Activated CD4-positive, alpha-beta memory T cell treated with anti-CD3 and anti-CD28 coated beads, Interleukin-2, amount 10 ng/mL, durations not matched to agents 7 days and 5 days (primary cell): ENCODE results near the gene SLC38A9. TPM values are rescaled to one million over a fixed set of nuclear protein-coding genes. Genes with fewer than 3 reads are reported as not detected.

Source experiments
- CTCF ChIA-PET: fragments of 350-600 bp; sonication (Branson Sonifier 250); formaldehyde crosslinking; loops from one replicate; lab custom pipeline; 2021; ENCODE audit warnings: antibody characterized with exemption, inconsistent platforms; lab: Charles Lee
- POLR2A ChIA-PET: fragments of 350-600 bp; sonication (Branson Sonifier 250); formaldehyde crosslinking; loops from one replicate; lab custom pipeline; 2021; ENCODE audit warnings: antibody characterized with exemption; lab: Charles Lee
- DNase-seq: peaks from one replicate; pipeline ENCODE4 v3.0.0-alpha.2; 2020
- H3K27ac Mint-ChIP-seq: one replicate; pipeline ENCODE4 v1.8.0; 2021; ENCODE audit warnings: mild to moderate bottlenecking, mixed read lengths
- H3K27me3 Mint-ChIP-seq: one replicate; pipeline ENCODE4 v1.8.0; 2021; ENCODE audit warnings: mixed read lengths
- H3K36me3 Mint-ChIP-seq: one replicate; pipeline ENCODE4 v1.8.0; 2021; ENCODE audit warnings: low read depth, mixed read lengths
- H3K4me1 Mint-ChIP-seq: one replicate; pipeline ENCODE4 v1.8.0; 2021; ENCODE audit warnings: mixed read lengths
- H3K4me3 Mint-ChIP-seq: one replicate; pipeline ENCODE4 v1.8.0; 2021; ENCODE audit warnings: mild to moderate bottlenecking, mixed read lengths
- H3K9me3 Mint-ChIP-seq: one replicate; pipeline ENCODE4 v1.8.0; 2021; ENCODE audit warnings: mixed read lengths
- total RNA-seq, 2 experiments: library from RNA; stranded (reverse); gene quantifications; one replicate each; pipeline ENCODE4 v1.2.3, GENCODE V29; 2021

The SLC38A9 gene
- total RNA-seq, 2 experiments from 2014 or later: 23.7 to 24.3 TPM

- no peaks in the 10 kb centered on the region for H3K36me3 Mint-ChIP-seq
- CTCF ChIA-PET: no interaction called here
- H3K27ac Mint-ChIP-seq: no peak overlapping the region
- no peak for DNase-seq
- H3K4me1 Mint-ChIP-seq: peaks cover 24% of the 10 kb centered on the region
- POLR2A ChIA-PET: interaction anchor here (0.6 kb wide), 1 partner anchor 42 kb away, joined by 3 read pairs; no protein-coding TSS in a partner anchor
- peaks cover 5% of the 10 kb centered on the region for H3K9me3 Mint-ChIP-seq
- peaks cover 3% of the 10 kb centered on the region for H3K27me3 Mint-ChIP-seq
- no peak overlapping the region for H3K4me3 Mint-ChIP-seq
These were observed 114.8 kb downstream of the SLC38A9 start for GRCh38 chr5:55597014-55597981.

DNA sequence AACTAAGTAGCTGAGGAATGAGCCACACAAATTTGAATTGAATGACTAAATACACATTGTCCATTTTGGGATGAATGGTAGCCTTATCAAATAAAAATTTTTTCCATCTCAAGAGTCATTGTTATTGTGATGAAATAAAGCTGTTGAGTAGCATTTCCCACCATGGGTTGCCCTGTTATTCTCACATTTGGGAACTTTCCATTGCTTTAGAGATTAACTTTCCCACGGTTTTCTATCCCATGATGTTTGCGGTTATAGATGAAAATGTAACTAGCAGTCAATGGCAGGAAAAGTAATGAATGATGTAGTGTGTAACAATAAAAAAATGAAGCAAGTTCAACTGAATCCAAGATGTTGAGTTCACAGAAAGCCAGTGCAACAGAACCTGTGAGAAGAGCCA lies 117.5 kb downstream of the SLC38A9 start:
- no peak for DNase-seq
- Mint-ChIP-seq H3K9me3 (peaks cover 5% of the 10 kb centered on the region), H3K27ac (no peak overlapping the region), H3K4me1 (peaks cover 20% of the 10 kb centered on the region), H3K36me3 (peaks cover 6% of the 10 kb centered on the region), H3K27me3 (peaks cover 6% of the 10 kb centered on the region), H3K4me3 (no peak overlapping the region)
- ChIA-PET CTCF (no interaction called here), POLR2A (no interaction called here)

DNA sequence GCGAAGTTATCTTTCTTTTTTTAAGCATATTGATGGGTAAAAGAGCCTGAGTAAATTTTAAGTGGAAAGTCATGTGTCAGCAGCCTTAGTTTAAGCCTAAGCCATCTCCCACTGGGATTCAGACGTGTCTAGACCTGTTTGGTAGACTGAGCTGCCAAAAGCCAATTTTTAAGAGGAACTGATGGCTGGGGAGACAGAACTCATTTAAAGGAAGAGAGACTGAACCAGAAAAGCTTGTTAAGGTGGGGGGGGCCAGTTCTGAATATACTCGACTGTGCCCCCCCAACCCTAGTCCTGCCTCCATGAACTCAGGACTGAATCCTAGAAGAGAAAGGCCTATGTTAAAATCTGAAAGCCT lies 119.0 kb downstream of the SLC38A9 start:
- H3K4me1 Mint-ChIP-seq: peaks cover 20% of the 10 kb centered on the region
- ChIA-PET POLR2A (no interaction called here), CTCF (interaction anchor here (0.7 kb wide), 1 partner anchor 32 kb away, joined by 4 read pairs; no protein-coding TSS in a partner anchor)
- DNase-seq: no peak
- H3K9me3 Mint-ChIP-seq: peaks cover 8% of the 10 kb centered on the region
- peaks cover 6% of the 10 kb centered on the region for H3K36me3 Mint-ChIP-seq
- H3K27me3 Mint-ChIP-seq: peaks cover 9% of the 10 kb centered on the region
- no peak overlapping the region for H3K4me3 Mint-ChIP-seq
- H3K27ac Mint-ChIP-seq: no peak overlapping the region

GRCh38 chr5:55592388-55593114 lies 119.6 kb downstream of the SLC38A9 start:
- DNase-seq: no peak
- ChIA-PET CTCF (no interaction called here), POLR2A (no interaction called here)
- peaks cover 20% of the 10 kb centered on the region for H3K4me1 Mint-ChIP-seq
- no peak overlapping the region for H3K4me3 Mint-ChIP-seq
- H3K27me3 Mint-ChIP-seq: peaks cover 9% of the 10 kb centered on the region
- H3K9me3 Mint-ChIP-seq: peaks cover 8% of the 10 kb centered on the region
- H3K27ac Mint-ChIP-seq: no peak overlapping the region
- peaks cover 6% of the 10 kb centered on the region for H3K36me3 Mint-ChIP-seq

DNA sequence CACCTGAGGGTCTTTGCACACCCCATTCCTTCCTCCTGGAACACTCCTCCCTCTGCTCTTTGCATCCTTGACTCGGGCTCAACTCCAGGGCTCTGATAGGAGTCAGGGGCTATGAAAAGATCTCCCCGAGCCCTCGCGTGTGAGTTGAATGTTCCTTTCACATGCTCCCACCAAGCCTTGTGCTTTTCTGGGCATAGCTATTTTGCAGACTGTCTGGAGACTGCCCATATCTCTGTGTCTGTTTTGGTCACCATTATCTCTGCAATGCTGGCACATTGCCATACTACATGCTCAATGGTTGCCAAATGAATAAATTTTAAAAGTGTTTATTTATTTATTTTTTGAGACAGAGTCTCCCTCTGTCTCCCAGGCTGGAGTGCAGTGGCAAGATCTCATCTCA lies 120.4 kb downstream of the SLC38A9 start:
- Mint-ChIP-seq H3K4me1 (peaks cover 20% of the 10 kb centered on the region), H3K36me3 (peaks cover 6% of the 10 kb centered on the region), H3K4me3 (no peak overlapping the region), H3K9me3 (peaks cover 8% of the 10 kb centered on the region), H3K27ac (no peak overlapping the region), H3K27me3 (peaks cover 9% of the 10 kb centered on the region)
- ChIA-PET CTCF (no interaction called here), POLR2A (no interaction called here)
- DNase-seq: no peak

DNA sequence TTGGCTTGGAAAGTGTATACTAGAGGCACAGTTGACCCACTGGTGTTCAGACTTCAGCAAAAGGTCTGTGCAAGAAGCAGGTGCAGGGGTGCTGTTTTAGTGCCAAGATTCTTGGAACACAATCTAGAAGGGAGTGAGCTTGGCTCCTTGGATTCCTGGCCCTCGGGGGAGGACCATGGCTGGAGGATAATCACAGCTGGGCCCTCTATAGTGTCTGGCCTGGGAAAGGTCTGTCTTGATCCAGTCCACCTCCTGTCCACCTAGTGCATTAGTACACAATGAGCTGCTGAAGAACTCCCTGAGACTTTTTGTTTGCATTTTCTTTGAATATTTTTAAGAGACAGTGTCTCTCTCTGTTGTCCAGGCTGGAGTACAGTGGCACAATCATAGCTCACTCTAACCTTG lies 126.9 kb downstream of the SLC38A9 start:
- Mint-ChIP-seq H3K27ac (no peak overlapping the region), H3K4me3 (no peak overlapping the region), H3K27me3 (peaks cover 2% of the 10 kb centered on the region), H3K4me1 (peaks cover 12% of the 10 kb centered on the region), H3K36me3 (peaks cover 2% of the 10 kb centered on the region), H3K9me3 (peaks cover 3% of the 10 kb centered on the region)
- ChIA-PET POLR2A (no interaction called here), CTCF (no interaction called here)
- DNase-seq: no peak

- no peak for DNase-seq
- H3K36me3 Mint-ChIP-seq: no peaks in the 10 kb centered on the region
- peaks cover 3% of the 10 kb centered on the region for H3K9me3 Mint-ChIP-seq
- no peak overlapping the region for H3K4me3 Mint-ChIP-seq
- POLR2A ChIA-PET: no interaction called here
- H3K27me3 Mint-ChIP-seq: peaks cover 2% of the 10 kb centered on the region
- peaks cover 10% of the 10 kb centered on the region for H3K4me1 Mint-ChIP-seq
- CTCF ChIA-PET: no interaction called here
- no peak overlapping the region for H3K27ac Mint-ChIP-seq
These were observed 127.5 kb downstream of the SLC38A9 start for GRCh38 chr5:55584398-55585205.

- Mint-ChIP-seq H3K36me3 (no peaks in the 10 kb centered on the region), H3K4me1 (peaks cover 12% of the 10 kb centered on the region), H3K9me3 (no peaks in the 10 kb centered on the region), H3K27me3 (peaks cover 2% of the 10 kb centered on the region), H3K4me3 (no peak overlapping the region), H3K27ac (no peak overlapping the region)
- CTCF ChIA-PET: no interaction called here
- DNase-seq: no peak
- POLR2A ChIA-PET: no interaction called here
These were observed 128.5 kb downstream of the SLC38A9 start for GRCh38 chr5:55583578-55583977.

DNA sequence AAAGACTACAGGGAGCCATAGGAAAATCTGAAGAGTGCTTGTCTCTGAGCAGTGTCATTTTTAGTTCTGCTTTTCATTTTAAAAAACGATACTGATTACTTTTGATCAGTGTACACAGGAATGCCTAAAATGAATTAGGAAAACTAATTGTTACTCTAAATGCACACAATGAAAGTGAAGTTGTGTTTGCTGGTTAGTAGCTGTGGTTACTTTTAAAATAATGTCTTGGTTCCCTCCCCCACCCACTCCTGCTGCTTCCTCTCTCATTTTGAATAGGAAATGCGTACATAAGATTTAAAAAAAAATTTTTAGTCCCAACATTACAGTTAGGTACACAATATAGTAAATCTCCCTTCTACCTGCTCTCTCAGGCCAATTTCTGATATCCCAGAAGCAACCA lies 129.9 kb downstream of the SLC38A9 start:
- ChIA-PET POLR2A (no interaction called here), CTCF (interaction anchor here (0.6 kb wide), 1 partner anchor 19 kb away, joined by 3 read pairs; no protein-coding TSS in a partner anchor)
- Mint-ChIP-seq H3K36me3 (no peaks in the 10 kb centered on the region), H3K9me3 (no peaks in the 10 kb centered on the region), H3K4me1 (peaks cover 22% of the 10 kb centered on the region), H3K27ac (no peak overlapping the region), H3K27me3 (peaks cover 4% of the 10 kb centered on the region), H3K4me3 (no peak overlapping the region)
- no peak for DNase-seq

DNA sequence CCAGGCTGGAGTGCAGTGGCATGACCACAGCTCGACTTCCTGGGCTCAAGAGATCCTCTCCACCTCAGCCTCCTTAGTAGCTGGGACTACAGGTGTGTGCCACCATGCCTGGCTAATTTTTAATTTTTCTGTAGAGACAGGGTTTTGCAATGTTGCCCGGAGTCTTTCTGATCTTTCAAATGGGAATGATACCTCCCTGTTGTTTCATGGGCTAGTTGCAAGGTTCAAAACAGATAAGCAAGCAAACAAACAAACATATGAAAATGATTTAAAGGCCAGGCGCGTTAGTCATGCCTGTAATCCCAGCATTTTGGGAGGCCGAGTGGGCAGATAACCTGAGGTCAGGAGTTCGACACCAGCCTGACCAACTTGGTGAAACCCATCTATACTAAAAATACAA lies 132.1 kb downstream of the SLC38A9 start:
- H3K36me3 Mint-ChIP-seq: no peaks in the 10 kb centered on the region
- no peak overlapping the region for H3K4me3 Mint-ChIP-seq
- DNase-seq: no peak
- H3K27me3 Mint-ChIP-seq: peaks cover 4% of the 10 kb centered on the region
- no peaks in the 10 kb centered on the region for H3K9me3 Mint-ChIP-seq
- H3K27ac Mint-ChIP-seq: no peak overlapping the region
- ChIA-PET POLR2A (no interaction called here), CTCF (no interaction called here)
- H3K4me1 Mint-ChIP-seq: peaks cover 32% of the 10 kb centered on the region

- H3K27me3 Mint-ChIP-seq: peaks cover 4% of the 10 kb centered on the region
- no peak for DNase-seq
- H3K36me3 Mint-ChIP-seq: no peaks in the 10 kb centered on the region
- no peak overlapping the region for H3K27ac Mint-ChIP-seq
- ChIA-PET POLR2A (no interaction called here), CTCF (interaction anchor here (0.6 kb wide), 2 partner anchors 237 to 1275 kb away, joined by 3 read pairs; no protein-coding TSS in a partner anchor)
- H3K4me3 Mint-ChIP-seq: no peak overlapping the region
- peaks cover 32% of the 10 kb centered on the region for H3K4me1 Mint-ChIP-seq
- H3K9me3 Mint-ChIP-seq: no peaks in the 10 kb centered on the region
These were observed 133.4 kb downstream of the SLC38A9 start for GRCh38 chr5:55578771-55579170.

GRCh38 chr5:55577353-55578060 lies 134.6 kb downstream of the SLC38A9 start:
- Mint-ChIP-seq H3K9me3 (no peaks in the 10 kb centered on the region), H3K36me3 (no peaks in the 10 kb centered on the region), H3K27me3 (peaks cover 9% of the 10 kb centered on the region), H3K4me3 (no peak overlapping the region), H3K4me1 (peaks cover 29% of the 10 kb centered on the region), H3K27ac (no peak overlapping the region)
- CTCF ChIA-PET: no interaction called here
- POLR2A ChIA-PET: no interaction called here
- DNase-seq: no peak
